Stimulated activated CD4-positive, alpha-beta T cell treated with anti-CD3 and anti-CD28 coated beads, Interleukin-15, amount 100 ng/mL, for 1 hour (primary cell): ENCODE results near the gene MIS18BP1.
"Not testable (repeated sequence)": the region's sequence is repeated elsewhere in the genome, so short reads cannot be mapped to it uniquely, and the experiment has no call there.

Experiments used
- DNase-seq, 2 donors: peaks; one replicate each; pipeline ENCODE4 v3.0.0-alpha.2; 2020; ENCODE audit warnings: low read depth in 1 of 2, low spot score in 1 of 2

The MIS18BP1 gene

GRCh38 chr14:45246691-45247090, 6.3 kb downstream of the MIS18BP1 start:
- no peak for DNase-seq

DNA sequence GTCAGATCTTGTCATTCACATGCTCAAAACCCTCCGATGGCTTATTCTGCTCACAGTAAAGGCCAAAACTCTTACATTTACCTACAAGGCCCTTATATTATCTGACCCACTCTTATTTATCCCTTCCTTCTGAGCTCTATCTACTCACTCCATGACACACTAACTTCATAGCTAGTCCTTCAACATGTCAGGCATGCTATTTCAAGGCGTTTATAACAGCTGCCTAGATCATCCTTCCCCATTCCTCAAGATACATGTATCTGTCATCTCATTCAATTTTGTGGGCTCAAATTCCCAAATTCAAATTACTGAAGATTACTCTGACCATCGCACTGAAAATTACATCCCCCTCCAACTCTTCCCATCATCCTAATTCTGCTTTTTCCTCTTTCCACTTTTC, 6.9 kb downstream of the MIS18BP1 start:
- DNase-seq: no peak

DNA sequence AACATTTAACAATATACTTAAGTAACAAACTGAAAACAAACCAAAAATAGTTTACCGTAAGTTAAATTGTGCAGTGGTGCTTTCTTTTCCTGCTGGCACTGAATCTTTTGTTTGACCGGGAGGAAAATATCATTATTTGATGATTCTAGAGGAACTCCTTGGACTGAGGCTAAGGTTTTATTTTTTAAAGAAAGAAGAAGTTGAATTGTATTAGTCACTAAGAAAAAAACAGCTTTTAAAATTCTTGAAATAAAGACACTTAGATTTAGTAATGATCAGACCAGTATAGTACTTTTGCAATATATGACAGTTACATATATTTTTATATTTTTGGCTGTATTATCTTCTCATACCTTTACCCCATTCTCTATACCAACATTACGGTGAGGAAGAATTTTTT, 10.3 kb downstream of the MIS18BP1 start:
- DNase-seq: no peak

- no peak for DNase-seq
Measured at GRCh38 chr14:45238988-45239387, 14.0 kb downstream of the MIS18BP1 start.

DNA sequence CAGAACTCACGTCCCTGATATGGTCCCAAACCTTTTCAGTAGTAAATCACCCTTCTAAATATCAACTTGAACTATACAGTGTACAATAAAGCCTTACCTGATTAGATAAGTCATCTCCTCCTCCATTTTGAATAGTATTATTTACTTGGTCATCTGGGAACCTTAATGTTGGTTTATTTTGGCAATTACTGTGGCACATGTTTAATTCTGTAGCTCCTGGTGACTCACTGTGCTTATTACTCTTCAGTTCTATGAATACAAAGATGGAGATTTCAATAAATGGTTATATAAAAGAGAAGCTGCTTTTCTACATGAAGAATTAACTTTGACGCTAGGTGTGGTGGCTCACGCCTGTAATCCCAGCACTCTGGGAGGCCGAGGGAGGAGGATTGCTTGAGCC, 25.4 kb downstream of the MIS18BP1 start:
- DNase-seq: no peak

DNA sequence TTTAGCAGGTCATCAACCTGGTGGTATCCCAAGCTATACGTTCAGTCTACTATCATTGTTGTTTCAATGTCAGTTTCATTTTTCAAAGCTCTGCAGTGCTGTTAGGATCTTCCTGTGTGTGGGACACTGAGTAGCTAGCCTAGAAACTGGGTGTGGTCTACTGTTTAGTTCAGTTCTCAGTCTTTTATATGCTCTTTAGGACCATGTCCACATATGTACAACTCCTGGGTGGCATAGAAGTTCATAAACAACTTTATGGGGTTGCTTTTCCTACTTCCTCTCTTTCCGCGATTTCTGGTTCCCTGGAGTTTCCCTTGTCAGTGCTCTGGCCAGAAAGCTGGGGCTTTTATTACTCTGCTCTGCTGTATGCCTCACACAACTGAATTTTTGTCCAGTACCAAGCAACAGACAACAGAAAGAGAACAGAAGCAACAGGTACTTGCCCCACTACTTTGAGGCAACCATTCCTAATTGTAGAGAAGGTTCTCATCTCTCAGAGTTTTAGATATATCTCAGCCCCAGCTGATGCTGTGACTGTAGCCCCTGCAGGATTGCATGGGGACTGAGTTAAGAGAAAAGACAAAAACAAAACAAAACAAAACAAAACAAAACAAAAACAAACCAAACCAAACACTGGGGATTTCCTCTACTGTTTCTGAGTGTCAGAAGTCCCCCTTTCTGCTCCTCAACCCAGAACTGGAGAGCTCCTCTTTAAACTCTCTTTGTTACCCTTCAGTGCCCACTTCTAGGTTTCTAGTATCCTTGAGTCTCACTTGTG, 30.3 kb downstream of the MIS18BP1 start:
- DNase-seq: no peak

GRCh38 chr14:45214341-45214740, 38.7 kb downstream of the MIS18BP1 start:
- not testable (repeated sequence) for DNase-seq

GRCh38 chr14:45213716-45214115, 39.3 kb downstream of the MIS18BP1 start:
- not testable (repeated sequence) for DNase-seq

DNA sequence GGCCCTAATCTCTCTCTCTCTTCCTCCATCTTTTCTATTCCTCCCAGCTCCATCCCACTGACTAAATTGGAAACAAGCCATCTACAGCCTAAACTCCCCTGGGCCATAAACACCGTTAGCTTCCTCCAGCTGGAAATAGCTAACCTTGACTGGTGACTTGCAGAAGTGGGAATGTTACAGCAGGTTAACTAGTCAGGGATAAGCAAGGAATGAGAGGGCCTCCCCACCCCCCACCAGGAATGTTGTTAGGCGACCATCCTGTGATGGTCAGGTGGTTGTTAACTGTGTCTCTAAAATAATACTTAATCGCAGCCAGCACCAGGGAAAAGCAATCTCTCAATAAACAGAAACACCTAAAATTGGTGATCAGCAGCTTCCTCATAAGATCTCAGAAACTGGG, 40.8 kb downstream of the MIS18BP1 start:
- DNase-seq: no peak

DNA sequence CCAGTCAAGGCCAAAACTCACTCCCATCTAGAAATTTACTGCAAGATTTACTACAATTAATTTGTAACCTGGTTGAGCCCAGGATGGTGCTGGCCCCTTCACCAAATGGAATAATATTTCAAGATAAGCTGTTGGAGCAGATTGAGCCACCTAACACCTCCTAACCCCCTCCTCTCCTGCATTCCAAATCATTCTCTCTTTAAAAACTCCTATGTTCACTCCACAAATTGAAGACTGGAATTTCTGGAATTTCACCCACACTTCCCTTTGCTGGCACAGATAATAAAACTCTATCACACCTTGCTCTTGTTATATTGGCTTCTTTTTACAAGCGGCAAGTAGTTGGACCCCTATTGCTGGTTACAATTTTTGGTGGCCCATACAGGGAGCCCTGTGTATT, 41.7 kb downstream of the MIS18BP1 start:
- DNase-seq: no peak

DNA sequence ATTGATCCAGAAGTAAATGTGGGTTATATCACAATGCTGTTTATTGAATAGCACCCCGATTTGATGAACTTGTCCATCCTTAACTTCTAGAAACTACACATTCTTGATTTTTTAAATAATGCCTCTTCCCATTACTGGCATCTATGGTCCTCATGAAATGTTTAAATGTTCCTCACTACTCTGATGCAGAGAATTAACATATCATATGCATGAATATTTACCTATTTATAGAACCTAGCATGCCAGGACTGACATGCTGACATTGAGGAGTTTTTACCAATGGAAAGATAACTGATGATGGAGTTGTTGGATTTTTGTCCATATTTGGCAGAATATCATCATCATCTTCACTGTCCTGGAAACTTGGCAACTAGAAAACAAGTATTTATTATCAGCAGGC, 42.8 kb downstream of the MIS18BP1 start:
- DNase-seq: no peak

DNA sequence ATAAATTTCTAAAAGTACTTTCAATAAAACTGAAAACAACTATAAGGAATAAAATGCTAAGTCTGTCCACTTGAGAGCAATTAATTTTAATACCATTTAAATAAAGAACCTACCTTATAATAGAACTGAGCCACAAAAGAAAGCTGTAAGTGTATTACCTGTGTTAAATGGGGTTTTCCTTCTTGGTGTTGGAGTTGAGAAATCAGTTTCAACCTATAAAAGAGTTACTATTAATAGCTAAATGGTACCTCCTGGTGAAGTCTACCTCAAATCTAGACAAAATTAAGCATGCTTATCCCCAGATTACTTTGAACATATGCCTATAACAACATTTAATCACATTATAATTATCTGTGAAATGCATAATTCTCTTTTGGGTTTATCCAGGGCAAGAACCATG, 48.8 kb downstream of the MIS18BP1 start:
- no peak for DNase-seq

GRCh38 chr14:45201905-45202304, 51.1 kb downstream of the MIS18BP1 start:
- no peak for DNase-seq

- no peak for DNase-seq
Measured at GRCh38 chr14:45199230-45199629, 53.8 kb downstream of the MIS18BP1 start.

- no peak for DNase-seq
Measured at GRCh38 chr14:45198551-45198950, 54.5 kb downstream of the MIS18BP1 start.

DNA sequence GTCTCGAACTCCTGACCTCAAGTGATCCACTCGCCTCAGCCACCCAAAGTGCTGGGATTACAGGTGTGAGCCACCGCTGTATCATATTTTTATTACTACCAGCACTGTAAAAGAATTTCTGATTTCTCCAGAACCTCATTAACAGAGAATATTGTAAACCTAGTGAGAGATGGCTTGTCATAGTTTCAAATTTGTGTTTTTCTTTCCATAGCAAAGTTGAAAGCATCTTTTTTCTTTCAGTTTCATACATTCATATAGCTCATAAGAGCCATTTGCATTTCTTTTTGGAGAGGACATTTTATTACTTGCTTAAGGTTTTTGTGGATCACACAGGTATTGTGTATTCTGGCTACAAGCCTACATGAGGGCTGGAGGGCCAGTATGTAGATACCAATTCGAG, 58.0 kb downstream of the MIS18BP1 start:
- DNase-seq: no peak

DNA sequence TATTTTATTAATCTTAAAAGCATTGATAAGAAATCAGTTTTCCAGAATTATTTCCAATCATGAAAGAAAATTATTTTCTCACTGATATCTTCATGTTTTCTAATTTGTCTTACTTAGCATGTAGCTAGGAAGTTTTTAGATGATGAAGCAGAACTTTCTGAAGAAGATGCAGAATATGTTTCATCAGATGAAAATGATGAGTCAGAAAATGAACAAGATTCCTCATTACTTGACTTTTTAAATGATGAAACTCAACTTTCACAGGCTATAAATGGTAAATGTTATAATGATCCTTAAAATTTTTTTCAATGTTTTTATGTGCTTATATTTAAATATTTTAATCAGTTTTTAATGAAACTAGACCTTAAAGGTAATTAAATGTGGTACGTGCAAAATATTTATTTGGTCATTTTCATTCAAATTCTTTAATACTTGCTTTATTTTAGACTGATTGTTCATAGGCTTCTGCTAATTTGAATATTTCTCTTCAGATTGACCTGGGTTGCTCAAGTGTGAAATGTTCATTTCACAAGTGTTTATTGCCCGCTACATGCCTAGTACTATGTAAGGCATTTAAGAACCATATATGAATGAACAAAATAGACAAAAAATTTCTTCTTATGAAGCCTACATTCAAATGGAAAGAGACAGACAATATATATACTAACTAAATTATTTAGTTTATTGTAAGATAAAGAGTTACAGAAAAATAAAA, 67.7 kb downstream of the MIS18BP1 start:
- no peak for DNase-seq

GRCh38 chr14:45181806-45182205, 71.2 kb downstream of the MIS18BP1 start:
- DNase-seq: no peak

- no peak for DNase-seq
Measured at GRCh38 chr14:45181329-45181728, 71.7 kb downstream of the MIS18BP1 start.

DNA sequence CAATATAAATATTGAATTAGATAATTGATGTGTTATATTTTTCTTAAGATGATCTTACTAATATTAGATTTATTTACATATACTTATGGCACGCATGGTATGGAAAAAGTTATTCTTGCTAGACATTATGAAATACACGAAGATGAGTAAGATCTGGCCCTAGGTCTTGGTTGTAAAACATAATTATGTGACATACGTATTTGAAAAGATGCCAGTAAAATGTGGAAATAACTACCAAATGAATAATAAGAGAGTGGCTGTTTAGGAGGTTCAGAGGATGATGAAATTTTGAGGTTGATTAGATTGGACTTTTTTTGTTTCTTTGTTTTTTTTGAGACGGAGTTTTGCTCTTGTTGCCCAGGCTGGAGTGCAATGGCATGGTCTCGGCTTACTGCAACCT, 75.9 kb downstream of the MIS18BP1 start:
- DNase-seq: no peak

GRCh38 chr14:45169906-45170305, 83.1 kb downstream of the MIS18BP1 start:
- no peak for DNase-seq

GRCh38 chr14:45156067-45156466, 96.9 kb downstream of the MIS18BP1 start:
- no peak for DNase-seq
